ENCODE results near the gene AK5. TPM values are rescaled to one million over a fixed set of nuclear protein-coding genes. Genes with fewer than 3 reads are reported as not detected.

The AK5 gene
- total and polyA plus RNA-seq, 2 experiments from 2014 or later = 8.8 to 12.2 TPM

- Mint-ChIP-seq H3K4me1 (peaks cover 2% of the 10 kb centered on the region; the same call in 1 of the 3 replicates), H3K27ac (no peak overlapping the region), H3K27me3 (ENCODE audit: insufficient read depth, low read depth, poor library complexity) (peaks cover 3% of the 10 kb centered on the region), H3K9me3 (peaks cover 6% of the 10 kb centered on the region), H3K4me3 (no peak overlapping the region), H3K36me3 (ENCODE audit: low read depth) (peaks cover 8% of the 10 kb centered on the region; the same call in 2 of the 3 replicates)
- no peaks in the 10 kb centered on the region for H3K79me2 ChIP-seq (replicated peaks; ENCODE audit: insufficient read depth)
- no peaks in the 10 kb centered on the region for H3K9me2 ChIP-seq (ENCODE audit: insufficient read depth)
- no peak overlapping the region for H3K4me3 ChIP-seq
- no peaks in the 10 kb centered on the region for H4K20me1 ChIP-seq (replicated peaks; ENCODE audit: insufficient read depth)
- TF ChIP-seq ETS1 (IDR thresholded peaks at IDR 0.05) (no peak), CREB1 (CRISPR knock-in tag; IDR thresholded peaks at IDR 0.05; ENCODE audit: low read depth) (no peak), NANOG (IDR thresholded peaks at IDR 0.05; ENCODE audit: borderline replicate concordance) (no peak), EZH2phosphoT487 (IDR thresholded peaks at IDR 0.05; ENCODE audit: unreplicated experiment) (no peak), STAT1 (IDR thresholded peaks at IDR 0.05; ENCODE audit: unreplicated experiment) (no peak), CTCF (conservative IDR thresholded peaks at IDR 0.05; ENCODE audit: low read depth in 2 of 2) (no peak), ZNF331 (CRISPR knock-in tag; IDR thresholded peaks at IDR 0.05; ENCODE audit: low read depth) (no peak), JUNB (IDR thresholded peaks at IDR 0.05; ENCODE audit: unreplicated experiment) (no peak), REST (IDR thresholded peaks at IDR 0.05; ENCODE audit: unreplicated experiment) (no peak), EZH2 (IDR thresholded peaks at IDR 0.05; ENCODE audit: low read depth, unreplicated experiment) (no peak), POLR2AphosphoS5 (IDR thresholded peaks at IDR 0.05; ENCODE audit: low read depth) (no peak), ZNF462 (CRISPR knock-in tag; IDR thresholded peaks at IDR 0.05) (no peak)
- no peaks in the 10 kb centered on the region for H3K4me1 ChIP-seq (ENCODE audit: insufficient read depth)
- ATAC-seq (no peak), DNase-seq (ENCODE audit: low spot score) (no peak)
- H2AFZ ChIP-seq = no peak overlapping the region
- no peaks in the 10 kb centered on the region for H3K36me3 ChIP-seq (ENCODE audit: insufficient read depth)
- no peak overlapping the region for H3K4me2 ChIP-seq
- H3K27me3 ChIP-seq (ENCODE audit: insufficient read depth) = no peaks in the 10 kb centered on the region
- no peak overlapping the region for H3K27ac ChIP-seq (ENCODE audit: low read depth)
- no peaks in the 10 kb centered on the region for H3F3A ChIP-seq (replicated peaks; ENCODE audit: low read depth)
Observed at GRCh38 chr1:77534456-77534855, 252.6 kb downstream of the AK5 start.

Data from GM23338 (cell line).